Upper lobe of right lung (tissue), 1 donor: ENCODE results near the gene SLC12A2. TPM values are rescaled to one million over a fixed set of nuclear protein-coding genes. Genes with fewer than 3 reads are reported as not detected.

Source experiments
- ATAC-seq: fragments of 200-7000 bp; cut with Tn5 transposase; one replicate; pipeline ENCODE4 v1.9.1; 2020; ENCODE audit warnings: mild to moderate bottlenecking, moderate library complexity
- DNase-seq: peaks from one replicate; pipeline ENCODE4 v3.0.0-alpha.2; 2020
- H3K27ac ChIP-seq: fragments of 200-600 bp; one replicate; pipeline ENCODE4 v1.8.0; 2022
- H3K27me3 ChIP-seq: fragments of 200-600 bp; one replicate; pipeline ENCODE4 v1.8.0; 2022; ENCODE audit warnings: mild to moderate bottlenecking
- H3K36me3 ChIP-seq: fragments of 200-600 bp; one replicate; pipeline ENCODE4 v1.8.0; 2022
- H3K4me1 ChIP-seq: fragments of 200-600 bp; one replicate; pipeline ENCODE4 v1.8.0; 2022
- H3K4me3 ChIP-seq: fragments of 200-600 bp; one replicate; pipeline ENCODE4 v1.8.0; 2022; ENCODE audit warnings: mild to moderate bottlenecking
- H3K9me3 ChIP-seq: fragments of 200-600 bp; one replicate; pipeline ENCODE4 v1.8.0; 2022
- CTCF ChIP-seq: fragments of 200-600 bp; IDR thresholded peaks from one replicate; pipeline ENCODE4 v1.8.0; 2022; ENCODE audit warnings: antibody characterized with exemption
- intact Hi-C: fragments of 100-400 bp; cut with DNase I; formaldehyde crosslinking; loops from one replicate; pipeline ENCODE4 v1.11.0; 2022
- total RNA-seq: library from RNA; stranded (reverse); fragmentation: NEBNext Ultra II Directional; extraction: Animal tissue kit (Norgen Biotek cat#: 25700); gene quantifications from one replicate; pipeline ENCODE4 v1.2.1, GENCODE V29; 2021
- donor health status: DM: no; HTN: yes; CAD: no; lungs with severe emphysema.

The SLC12A2 gene
- total RNA-seq, 1 donor from 2014 or later, result 23.2 TPM

DNA sequence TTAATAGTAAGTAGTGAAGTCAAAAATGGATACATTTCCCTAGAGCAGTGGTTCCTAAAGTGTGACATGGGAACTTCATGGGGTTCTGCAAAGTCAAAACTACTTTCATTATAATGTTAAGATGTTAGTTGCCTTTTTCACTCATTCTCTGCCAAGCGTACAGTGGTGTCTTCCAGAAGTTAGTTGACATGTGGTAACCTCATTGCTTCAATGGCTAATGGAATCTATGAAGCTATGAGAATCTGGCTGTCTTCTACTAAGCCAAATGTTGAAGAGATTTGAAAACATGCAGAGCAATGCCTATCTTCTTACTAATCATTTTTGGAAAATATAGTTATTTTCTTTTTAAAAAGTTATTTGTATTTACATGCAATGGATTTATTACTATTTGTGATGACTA is 111.8 kb downstream of the SLC12A2 start:
- DNase-seq, result no peak
- Histone ChIP-seq H3K4me3 (no peak overlapping the region), H3K27me3 (no peaks in the 10 kb centered on the region), H3K9me3 (no peaks in the 10 kb centered on the region), H3K36me3 (no peaks in the 10 kb centered on the region), H3K27ac (no peak overlapping the region), H3K4me1 (no peaks in the 10 kb centered on the region)
- ATAC-seq, result no peak
- intact Hi-C loops, result no loop called here
- TF ChIP-seq CTCF, result no peak

DNA sequence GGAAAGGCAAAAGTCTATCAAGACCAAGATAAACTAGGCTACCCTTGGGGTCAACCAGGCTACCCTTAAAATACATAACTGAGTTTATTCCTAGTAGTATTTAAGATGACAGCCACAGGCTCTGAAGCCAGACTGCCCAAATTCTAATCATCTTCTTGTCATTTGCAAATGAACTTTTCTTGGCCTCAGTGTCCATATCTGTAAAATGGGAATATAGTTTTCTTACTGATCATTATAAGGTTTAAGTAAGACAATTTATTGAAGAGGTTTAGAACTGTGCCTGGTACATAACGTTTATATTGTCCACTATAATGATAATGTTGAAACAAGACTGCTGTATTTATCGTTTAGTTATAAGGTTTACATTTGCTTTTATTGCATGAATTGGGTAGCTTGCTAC is 112.5 kb downstream of the SLC12A2 start:
- Histone ChIP-seq H3K27me3 (no peaks in the 10 kb centered on the region), H3K9me3 (no peaks in the 10 kb centered on the region), H3K27ac (no peak overlapping the region), H3K4me1 (no peaks in the 10 kb centered on the region), H3K4me3 (no peak overlapping the region), H3K36me3 (no peaks in the 10 kb centered on the region)
- intact Hi-C loops, result no loop called here
- ATAC-seq (no peak), DNase-seq (no peak)
- TF ChIP-seq CTCF, result no peak

DNA sequence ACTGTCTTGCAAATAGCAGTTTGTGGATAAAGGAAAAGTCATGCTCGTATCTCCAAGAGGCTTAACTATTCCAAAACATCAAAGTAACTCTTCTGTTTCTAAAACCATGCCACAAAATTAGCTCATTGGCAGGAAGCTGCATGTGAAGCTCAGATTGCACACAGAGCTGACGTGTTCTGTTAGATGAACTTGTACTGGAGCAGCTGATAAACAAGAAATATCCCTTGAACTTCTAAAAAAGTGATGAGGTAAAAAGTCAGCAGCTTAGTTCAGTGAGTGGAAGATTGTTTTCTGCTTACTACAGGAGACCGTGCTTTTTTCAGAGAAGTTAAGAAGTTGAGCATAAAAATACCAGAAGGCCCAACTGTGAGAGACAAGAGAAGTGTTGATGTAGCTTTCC is 113.2 kb downstream of the SLC12A2 start:
- no peaks in the 10 kb centered on the region for H3K36me3 ChIP-seq
- no peaks in the 10 kb centered on the region for H3K27me3 ChIP-seq
- ATAC-seq (no peak), DNase-seq (no peak)
- H3K4me1 ChIP-seq, result no peaks in the 10 kb centered on the region
- H3K4me3 ChIP-seq, result no peak overlapping the region
- no peak for TF ChIP-seq CTCF
- no peak overlapping the region for H3K27ac ChIP-seq
- intact Hi-C loops, result no loop called here
- no peaks in the 10 kb centered on the region for H3K9me3 ChIP-seq

DNA sequence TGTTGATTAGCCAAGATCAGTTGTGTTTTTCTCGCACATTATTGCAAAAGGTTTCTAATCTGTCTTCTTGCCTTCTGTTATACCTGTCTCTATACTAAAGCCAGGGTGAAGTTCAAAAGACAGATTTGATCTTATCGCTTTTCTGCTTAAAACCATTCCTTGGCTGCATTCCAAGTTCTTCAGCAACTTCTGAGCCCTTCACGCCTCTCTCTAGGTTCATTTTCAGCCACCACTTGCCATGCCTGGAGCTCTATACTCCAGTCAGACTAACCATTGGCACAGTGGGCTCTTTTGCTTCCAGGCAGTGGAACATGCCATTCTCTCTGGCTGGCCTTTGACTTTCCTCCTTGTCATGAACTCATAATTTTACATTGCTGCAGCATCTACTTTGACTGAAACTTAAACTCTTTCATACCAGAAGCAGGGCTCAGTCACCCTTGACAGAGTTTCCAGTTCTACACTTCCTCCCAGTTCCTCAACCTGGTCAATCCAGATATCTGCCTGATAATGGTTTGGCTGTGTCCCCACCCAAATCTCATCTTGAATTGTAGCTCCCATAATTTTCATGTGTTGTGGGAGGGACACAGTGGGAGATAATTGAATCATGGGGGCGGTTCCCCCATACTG is 114.4 kb downstream of the SLC12A2 start:
- ATAC-seq, result no peak
- no peak overlapping the region for H3K4me3 ChIP-seq
- H3K9me3 ChIP-seq, result no peaks in the 10 kb centered on the region
- intact Hi-C loops, result no loop called here
- TF ChIP-seq CTCF, result no peak
- H3K27ac ChIP-seq, result no peak overlapping the region
- no peaks in the 10 kb centered on the region for H3K36me3 ChIP-seq
- H3K27me3 ChIP-seq, result no peaks in the 10 kb centered on the region
- DNase-seq, result no peak
- no peaks in the 10 kb centered on the region for H3K4me1 ChIP-seq

DNA sequence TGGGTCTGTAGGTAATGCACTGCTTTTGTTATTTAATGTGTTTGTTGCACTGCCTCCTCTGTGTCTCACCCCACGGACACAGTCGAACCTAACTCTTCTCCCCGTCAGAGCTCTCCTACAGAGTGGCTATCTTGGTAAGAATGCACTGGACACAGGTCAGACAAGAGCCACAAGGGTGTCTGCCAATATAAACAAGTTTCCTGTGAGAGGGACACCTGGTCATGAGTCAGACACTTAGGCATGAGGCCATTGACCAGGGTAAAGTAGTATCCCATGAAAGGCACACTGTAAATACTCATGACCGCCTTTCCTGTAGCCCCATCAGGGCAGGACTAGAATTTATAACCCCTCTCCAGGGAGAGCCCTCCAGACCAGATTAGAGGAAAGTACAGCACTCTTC is 115.5 kb downstream of the SLC12A2 start:
- DNase-seq, result no peak
- intact Hi-C loops, result no loop called here

More for the DNA sequence above, 115.5 kb downstream of the SLC12A2 start:
- Histone ChIP-seq H3K27ac (no peak overlapping the region), H3K4me3 (no peak overlapping the region), H3K36me3 (no peaks in the 10 kb centered on the region), H3K9me3 (no peaks in the 10 kb centered on the region), H3K4me1 (no peaks in the 10 kb centered on the region), H3K27me3 (no peaks in the 10 kb centered on the region)
- no peak for TF ChIP-seq CTCF
- peak; percentile 36 for ATAC-seq
